ENCODE results near the gene RXFP1.
"Not testable (repeated sequence)": the region's sequence is repeated elsewhere in the genome, so short reads cannot be mapped to it uniquely, and the experiment has no call there.

Gene RXFP1

GRCh38 chr4:158621729-158622128 lies 100.0 kb downstream of the RXFP1 start:
- DNase-seq = no peak

GRCh38 chr4:158622251-158622650 lies 100.6 kb downstream of the RXFP1 start:
- no peak for DNase-seq

GRCh38 chr4:158624889-158625478 lies 103.3 kb downstream of the RXFP1 start:
- DNase-seq = no peak

GRCh38 chr4:158625544-158625943 lies 103.9 kb downstream of the RXFP1 start:
- no peak for DNase-seq

- DNase-seq = no peak
Observed at GRCh38 chr4:158630893-158631292, 109.2 kb downstream of the RXFP1 start.

- no peak for DNase-seq
Observed at GRCh38 chr4:158636619-158637018, 114.9 kb downstream of the RXFP1 start.

- DNase-seq = no peak
Observed at GRCh38 chr4:158644356-158644755, 122.7 kb downstream of the RXFP1 start.

GRCh38 chr4:158644760-158645159 lies 123.1 kb downstream of the RXFP1 start:
- DNase-seq = no peak

GRCh38 chr4:158649111-158649680 lies 127.5 kb downstream of the RXFP1 start:
- no peak for DNase-seq

GRCh38 chr4:158652920-158653319 lies 131.2 kb downstream of the RXFP1 start:
- no peak for DNase-seq

- no peak for DNase-seq
Observed at GRCh38 chr4:158656439-158656838, 134.8 kb downstream of the RXFP1 start.

GRCh38 chr4:158657291-158657690 lies 135.6 kb downstream of the RXFP1 start:
- DNase-seq = no peak

GRCh38 chr4:158663255-158663654 lies 141.6 kb downstream of the RXFP1 start:
- DNase-seq = not testable (repeated sequence)

GRCh38 chr4:158663707-158664625 lies 142.3 kb downstream of the RXFP1 start:
- not testable (repeated sequence) for DNase-seq

GRCh38 chr4:158664806-158665205 lies 143.1 kb downstream of the RXFP1 start:
- no peak for DNase-seq

- no peak for DNase-seq
Observed at GRCh38 chr4:158666892-158667291, 145.2 kb downstream of the RXFP1 start.

GRCh38 chr4:158667651-158668198 lies 146.0 kb downstream of the RXFP1 start:
- DNase-seq = no peak

GRCh38 chr4:158669310-158669709 lies 147.6 kb downstream of the RXFP1 start:
- DNase-seq = no peak

- peak; percentile 28 for DNase-seq
Observed at GRCh38 chr4:158670975-158671664, 149.4 kb downstream of the RXFP1 start.

- no peak for DNase-seq
Observed at GRCh38 chr4:158671665-158671914, 149.9 kb downstream of the RXFP1 start, which contains the start of gene C4orf46. TSS of gene C4orf46 (minus strand) at chr4:158671887. CDS start at chr4:158671801, 86 bp downstream.

- peak; percentile 83 for DNase-seq
Observed at GRCh38 chr4:158671915-158672806, 150.5 kb downstream of the RXFP1 start, which contains the start of gene ETFDH. TSS of gene ETFDH (plus strand) at chr4:158672296. CDS start at chr4:158672457, 161 bp downstream.

GRCh38 chr4:158673633-158674032 lies 152.0 kb downstream of the RXFP1 start:
- no peak for DNase-seq
